Mesothelial cell of epicardium (in vitro differentiated cells): Measurements from ENCODE around the gene WDR1. TPM values are rescaled to one million over a fixed set of nuclear protein-coding genes. Genes with fewer than 3 reads are reported as not detected.

Experiments
- DNase-seq, 2 experiments: peaks; one replicate each; pipeline ENCODE4 v3.0.0; 2021; ENCODE audit warnings: low spot score in 2 of 2; ENCODE audit not compliant: unreplicated experiment in 2 of 2
- H3K27ac Mint-ChIP-seq: 2 replicates; pipeline ENCODE4 v1.8.0; 2021; ENCODE audit warnings: mixed read lengths
- H3K27me3 Mint-ChIP-seq: 2 replicates; pipeline ENCODE4 v1.8.0; 2021; ENCODE audit warnings: low read depth, mixed read lengths
- H3K36me3 Mint-ChIP-seq: 2 replicates; pipeline ENCODE4 v1.8.0; 2021; ENCODE audit warnings: mixed read lengths
- H3K4me1 Mint-ChIP-seq: 2 replicates; pipeline ENCODE4 v1.8.0; 2021; ENCODE audit warnings: mixed read lengths
- H3K4me3 Mint-ChIP-seq: 2 replicates; pipeline ENCODE4 v1.8.0; 2021; ENCODE audit warnings: mild to moderate bottlenecking, moderate library complexity, mixed read lengths
- H3K9me3 Mint-ChIP-seq: 2 replicates; pipeline ENCODE4 v1.8.0; 2021; ENCODE audit warnings: mixed read lengths
- CTCF ChIP-seq: fragments of 200-600 bp; sonication (generic); IDR thresholded peaks from one replicate; pipeline ENCODE4 v1.5.0; 2021; ENCODE audit warnings: antibody characterized with exemption; ENCODE audit not compliant: unreplicated experiment
- total RNA-seq: library from RNA; stranded (reverse); gene quantifications from 3 replicates; pipeline ENCODE4 v1.2.1, GENCODE V29; 2021

The WDR1 gene
- total RNA-seq, 1 donor from 2014 or later: 229 TPM

- no peak for TF ChIP-seq CTCF
- no peaks in the 10 kb centered on the region for H3K27me3 Mint-ChIP-seq
- peaks cover 29% of the 10 kb centered on the region for H3K36me3 Mint-ChIP-seq
- H3K4me3 Mint-ChIP-seq: no peak overlapping the region
- no peak for DNase-seq
- H3K27ac Mint-ChIP-seq: no peak overlapping the region
- no peaks in the 10 kb centered on the region for H3K9me3 Mint-ChIP-seq
- H3K4me1 Mint-ChIP-seq: no peaks in the 10 kb centered on the region
These were observed 36.5 kb downstream of the WDR1 start for GRCh38 chr4:10079912-10080588.

- Mint-ChIP-seq H3K27me3 (no peaks in the 10 kb centered on the region), H3K4me3 (no peak overlapping the region), H3K4me1 (no peaks in the 10 kb centered on the region), H3K36me3 (peaks cover 33% of the 10 kb centered on the region), H3K27ac (no peak overlapping the region), H3K9me3 (no peaks in the 10 kb centered on the region)
- DNase-seq: no peak
- no peak for TF ChIP-seq CTCF
These were observed 37.3 kb downstream of the WDR1 start for GRCh38 chr4:10079256-10079655.

- TF ChIP-seq CTCF: no peak
- H3K4me3 Mint-ChIP-seq: no peak overlapping the region
- DNase-seq: no peak
- no peaks in the 10 kb centered on the region for H3K27me3 Mint-ChIP-seq
- peaks cover 39% of the 10 kb centered on the region for H3K36me3 Mint-ChIP-seq
- no peak overlapping the region for H3K27ac Mint-ChIP-seq
- no peaks in the 10 kb centered on the region for H3K9me3 Mint-ChIP-seq
- no peaks in the 10 kb centered on the region for H3K4me1 Mint-ChIP-seq
These were observed 37.9 kb downstream of the WDR1 start for GRCh38 chr4:10078481-10079233.

- H3K36me3 Mint-ChIP-seq: peaks cover 42% of the 10 kb centered on the region
- no peaks in the 10 kb centered on the region for H3K27me3 Mint-ChIP-seq
- DNase-seq: no peak
- no peaks in the 10 kb centered on the region for H3K9me3 Mint-ChIP-seq
- H3K4me1 Mint-ChIP-seq: no peaks in the 10 kb centered on the region
- peak overlapping the region; percentile 9 for H3K27ac Mint-ChIP-seq
- H3K4me3 Mint-ChIP-seq: no peak overlapping the region
- no peak for TF ChIP-seq CTCF
These were observed 38.9 kb downstream of the WDR1 start for GRCh38 chr4:10077483-10078335.

GRCh38 chr4:10077076-10077475 lies 39.5 kb downstream of the WDR1 start:
- Mint-ChIP-seq H3K4me3 (no peak overlapping the region), H3K9me3 (no peaks in the 10 kb centered on the region), H3K27me3 (no peaks in the 10 kb centered on the region), H3K27ac (no peak overlapping the region), H3K36me3 (peaks cover 45% of the 10 kb centered on the region), H3K4me1 (no peaks in the 10 kb centered on the region)
- no peak for TF ChIP-seq CTCF
- DNase-seq: no peak
